Osteocyte (in vitro differentiated cells): Measurements from ENCODE around the gene DHRS11. TPM values are rescaled to one million over a fixed set of nuclear protein-coding genes. Genes with fewer than 3 reads are reported as not detected.

ENCODE experiments used
- DNase-seq: peaks from one replicate; pipeline ENCODE4 v3.0.0; 2021; ENCODE audit warnings: mixed read lengths; ENCODE audit not compliant: unreplicated experiment; ENCODE audit errors: extremely low spot score
- H3K27ac Mint-ChIP-seq: one replicate; pipeline ENCODE4 v1.8.0; 2021; ENCODE audit warnings: mild to moderate bottlenecking, mixed read lengths; ENCODE audit not compliant: unreplicated experiment
- H3K27me3 Mint-ChIP-seq: one replicate; pipeline ENCODE4 v1.8.0; 2021; ENCODE audit warnings: mixed read lengths; ENCODE audit not compliant: unreplicated experiment
- H3K36me3 Mint-ChIP-seq: one replicate; pipeline ENCODE4 v1.8.0; 2021; ENCODE audit warnings: mixed read lengths; ENCODE audit not compliant: unreplicated experiment
- H3K4me1 Mint-ChIP-seq: one replicate; pipeline ENCODE4 v1.8.0; 2021; ENCODE audit warnings: mixed read lengths; ENCODE audit not compliant: unreplicated experiment
- H3K4me3 Mint-ChIP-seq: one replicate; pipeline ENCODE4 v1.8.0; 2021; ENCODE audit warnings: mild to moderate bottlenecking, moderate library complexity, mixed read lengths; ENCODE audit not compliant: unreplicated experiment
- H3K9me3 Mint-ChIP-seq: one replicate; pipeline ENCODE4 v1.8.0; 2021; ENCODE audit warnings: mixed read lengths; ENCODE audit not compliant: unreplicated experiment
- CTCF ChIP-seq: fragments of 200-600 bp; sonication (generic); IDR thresholded peaks from 2 replicates; pipeline ENCODE4 v1.5.0; 2021; ENCODE audit warnings: antibody characterized with exemption, mild to moderate bottlenecking, moderate library complexity
- total RNA-seq: library from RNA; stranded (reverse); gene quantifications from 2 replicates; pipeline ENCODE4 v1.2.1, GENCODE V29; 2021

Gene DHRS11
- total RNA-seq, 1 donor from 2014 or later: 7.1 TPM

- no peak for DNase-seq
- no peaks in the 10 kb centered on the region for H3K9me3 Mint-ChIP-seq
- no peaks in the 10 kb centered on the region for H3K27me3 Mint-ChIP-seq
- TF ChIP-seq CTCF: no peak
- H3K27ac Mint-ChIP-seq: no peak overlapping the region
- no peak overlapping the region for H3K4me3 Mint-ChIP-seq
- H3K36me3 Mint-ChIP-seq: peaks cover 16% of the 10 kb centered on the region
- H3K4me1 Mint-ChIP-seq: peaks cover 10% of the 10 kb centered on the region
Measured at GRCh38 chr17:36593656-36594316, 2.1 kb downstream of the DHRS11 start.

- Mint-ChIP-seq H3K9me3 (no peaks in the 10 kb centered on the region), H3K4me3 (no peak overlapping the region), H3K27ac (no peak overlapping the region), H3K36me3 (peaks cover 8% of the 10 kb centered on the region), H3K27me3 (no peaks in the 10 kb centered on the region), H3K4me1 (peaks cover 10% of the 10 kb centered on the region)
- DNase-seq: no peak
- TF ChIP-seq CTCF: no peak
Measured at GRCh38 chr17:36594626-36595401, 3.1 kb downstream of the DHRS11 start.

- peaks cover 5% of the 10 kb centered on the region for H3K36me3 Mint-ChIP-seq
- peaks cover 17% of the 10 kb centered on the region for H3K4me1 Mint-ChIP-seq
- H3K27ac Mint-ChIP-seq: no peak overlapping the region
- H3K9me3 Mint-ChIP-seq: no peaks in the 10 kb centered on the region
- H3K27me3 Mint-ChIP-seq: no peaks in the 10 kb centered on the region
- no peak for TF ChIP-seq CTCF
- DNase-seq: no peak
- H3K4me3 Mint-ChIP-seq: no peak overlapping the region
Measured at GRCh38 chr17:36597226-36597625, 5.5 kb downstream of the DHRS11 start.

- Mint-ChIP-seq H3K27ac (no peak overlapping the region), H3K4me3 (no peak overlapping the region), H3K27me3 (no peaks in the 10 kb centered on the region), H3K36me3 (peaks cover 5% of the 10 kb centered on the region), H3K9me3 (no peaks in the 10 kb centered on the region), H3K4me1 (peaks cover 19% of the 10 kb centered on the region)
- TF ChIP-seq CTCF: no peak
- no peak for DNase-seq
Measured at GRCh38 chr17:36597866-36598777, 6.4 kb downstream of the DHRS11 start.
